GM19463 (cell line): Measurements from ENCODE around the gene SLC26A4.
A peak's percentile ranks its signal among the peaks of the same experiment; 100 is the strongest.
"Not testable (repeated sequence)": the region's sequence is repeated elsewhere in the genome, so short reads cannot be mapped to it uniquely, and the experiment has no call there.

Experiments
- ATAC-seq: cut with Tn5 transposase; IDR thresholded peaks from one replicate; pipeline ENCODE4 v1.9.1; 2021; ENCODE audit warnings: mild to moderate bottlenecking, moderate library complexity; ENCODE audit not compliant: unreplicated experiment

Gene SLC26A4

GRCh38 chr7:107660381-107661080, at the start of gene SLC26A4:
SLC26A4 (plus strand) TSS chr7:107660828; CDS start chr7:107661642, 814 bp downstream.
- ATAC-seq: peak; percentile 62

DNA sequence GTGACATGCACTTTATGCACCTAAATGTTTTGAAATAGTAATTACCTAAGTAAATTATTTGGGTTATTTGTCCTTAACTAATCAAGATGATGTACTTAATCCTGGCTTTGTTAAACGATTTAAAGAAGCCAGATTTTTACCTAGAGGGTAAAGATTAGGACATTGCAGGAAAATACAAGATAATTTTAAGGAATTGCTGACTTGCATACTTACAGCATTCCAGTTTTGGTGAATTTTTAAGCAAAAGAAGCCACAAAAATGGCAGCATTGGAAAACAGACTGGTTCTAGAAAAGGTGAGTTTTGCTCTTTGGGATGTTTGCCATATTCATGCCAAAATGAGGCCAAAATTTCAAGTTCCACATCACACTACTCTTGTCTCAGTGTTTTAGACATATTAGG, 47.2 kb upstream of the SLC26A4 start:
- no peak for ATAC-seq

DNA sequence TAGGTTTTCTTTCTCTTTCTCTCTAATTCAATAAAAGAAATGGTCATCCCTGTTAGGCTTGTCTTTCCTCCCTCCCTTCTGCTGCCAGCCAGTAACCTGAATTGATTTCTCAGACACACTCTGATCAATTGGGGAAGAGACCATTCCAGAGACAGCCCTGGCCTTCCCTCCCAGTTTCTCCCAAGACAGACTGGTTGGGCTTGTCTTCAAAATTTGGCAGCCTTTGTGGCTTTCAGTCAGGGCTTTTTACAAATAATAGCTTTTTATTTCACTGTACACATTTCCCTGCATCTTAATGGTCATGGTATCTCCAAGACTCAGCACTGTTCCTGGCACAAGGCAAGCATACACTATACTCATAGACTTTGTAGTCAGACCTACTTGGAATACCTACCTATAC, 46.7 kb upstream of the SLC26A4 start:
- ATAC-seq: no peak

GRCh38 chr7:107614425-107614824, 46.2 kb upstream of the SLC26A4 start:
- no peak for ATAC-seq

DNA sequence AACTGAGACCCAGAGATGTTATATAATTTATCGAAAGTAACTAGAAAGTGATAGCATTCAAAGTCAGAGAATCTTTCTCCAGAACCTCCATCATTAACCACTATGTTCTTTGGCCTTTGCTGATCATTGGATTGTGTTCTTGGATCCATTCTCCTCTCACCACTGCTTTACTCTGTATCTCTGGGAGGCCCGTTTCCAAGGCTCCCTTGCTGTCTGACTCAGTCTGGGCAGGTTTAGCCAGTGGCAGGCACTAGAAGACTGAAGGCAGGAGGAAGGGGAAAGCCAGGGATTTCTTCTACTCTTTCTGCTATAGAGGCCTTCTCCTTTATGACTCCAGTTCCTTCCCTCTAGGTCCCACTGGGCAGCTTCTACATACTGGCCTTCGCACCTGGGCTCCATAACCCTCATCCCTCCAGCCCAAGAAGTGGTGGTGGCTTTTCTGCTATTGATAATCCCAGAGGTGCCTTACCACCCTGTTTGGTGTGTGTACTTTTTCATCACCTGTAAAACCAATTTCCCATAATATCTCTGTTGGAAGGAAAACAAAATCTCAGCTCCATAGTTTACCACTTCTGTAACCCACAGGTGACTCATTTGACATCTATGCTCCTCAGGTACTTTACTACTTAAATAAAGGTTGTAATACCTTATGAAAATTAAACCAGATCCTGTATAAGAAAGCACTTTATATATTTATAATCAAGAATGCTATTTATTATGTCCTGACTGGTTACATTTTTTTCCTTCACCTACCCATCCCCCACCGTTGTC, 44.5 kb upstream of the SLC26A4 start:
- no peak for ATAC-seq

GRCh38 chr7:107622429-107622828, 38.2 kb upstream of the SLC26A4 start:
- no peak for ATAC-seq

- ATAC-seq: no peak
Observed at GRCh38 chr7:107622894-107623293, 37.7 kb upstream of the SLC26A4 start.

- no peak for ATAC-seq
Observed at GRCh38 chr7:107627002-107627401, 33.6 kb upstream of the SLC26A4 start.

- no peak for ATAC-seq
Observed at GRCh38 chr7:107628461-107629064, 32.1 kb upstream of the SLC26A4 start.

GRCh38 chr7:107630342-107630741, 30.3 kb upstream of the SLC26A4 start:
- no peak for ATAC-seq

GRCh38 chr7:107631588-107632491, 28.8 kb upstream of the SLC26A4 start:
- ATAC-seq: no peak

DNA sequence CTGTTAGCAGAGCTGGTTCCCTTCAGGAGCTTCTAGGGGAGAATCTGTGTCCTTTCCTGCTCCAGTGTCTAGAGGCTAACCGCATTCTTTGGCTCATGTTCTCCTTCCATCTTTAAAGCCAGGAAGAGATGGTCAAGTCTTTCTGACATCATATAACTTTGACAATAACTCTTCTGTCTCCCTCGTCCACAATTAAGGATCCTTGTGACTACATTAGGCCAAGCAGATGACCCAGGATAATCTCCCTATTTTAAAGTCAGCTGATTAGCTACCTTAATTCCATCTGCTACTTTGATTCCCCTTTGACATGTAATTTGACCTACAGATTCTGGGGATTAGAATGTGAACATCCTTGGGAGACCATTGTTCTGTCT, 28.1 kb upstream of the SLC26A4 start:
- no peak for ATAC-seq

GRCh38 chr7:107638594-107638993, 22.0 kb upstream of the SLC26A4 start:
- peak; percentile 92 for ATAC-seq

- ATAC-seq: not testable (repeated sequence)
Observed at GRCh38 chr7:107639070-107639469, 21.6 kb upstream of the SLC26A4 start.

GRCh38 chr7:107641676-107642075, 19.0 kb upstream of the SLC26A4 start:
- ATAC-seq: no peak

DNA sequence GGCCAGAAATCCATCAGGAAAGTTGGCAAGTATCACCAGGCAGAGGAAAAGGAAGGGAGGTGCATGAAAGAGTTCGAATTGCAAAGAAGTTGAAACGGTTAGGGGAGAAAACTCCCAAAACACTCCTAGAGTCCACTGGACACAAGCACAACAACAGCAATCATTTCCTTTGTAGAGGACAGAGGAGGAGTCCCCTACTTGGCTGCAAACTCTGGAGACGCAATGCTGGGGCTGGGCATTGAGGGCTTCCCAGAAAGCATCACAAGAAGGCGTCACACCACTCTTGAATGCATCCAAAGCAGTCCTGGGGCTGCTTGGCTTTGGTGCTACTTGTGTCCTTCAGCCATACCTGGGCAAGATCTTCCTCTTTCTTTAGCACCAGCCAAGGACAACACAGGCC, 18.1 kb upstream of the SLC26A4 start:
- no peak for ATAC-seq

GRCh38 chr7:107643407-107643806, 17.2 kb upstream of the SLC26A4 start:
- ATAC-seq: no peak

DNA sequence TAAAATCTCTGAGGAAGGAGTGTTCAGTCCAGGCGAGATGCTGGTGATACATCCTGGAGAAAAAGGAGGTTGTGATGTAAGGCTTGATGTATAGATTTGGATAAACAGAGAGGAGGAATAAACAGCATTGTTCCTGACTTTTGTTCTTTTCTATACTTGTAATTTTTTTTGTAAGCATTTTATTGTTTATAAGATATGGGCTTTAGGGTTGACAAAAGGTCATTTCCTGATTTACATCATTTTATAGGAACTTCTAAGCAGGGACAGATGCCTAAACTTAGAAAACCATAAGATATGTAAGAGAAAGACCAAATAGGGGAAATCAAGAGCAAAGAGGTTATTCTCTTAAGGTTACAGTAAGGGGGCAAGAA, 16.7 kb upstream of the SLC26A4 start:
- ATAC-seq: no peak

DNA sequence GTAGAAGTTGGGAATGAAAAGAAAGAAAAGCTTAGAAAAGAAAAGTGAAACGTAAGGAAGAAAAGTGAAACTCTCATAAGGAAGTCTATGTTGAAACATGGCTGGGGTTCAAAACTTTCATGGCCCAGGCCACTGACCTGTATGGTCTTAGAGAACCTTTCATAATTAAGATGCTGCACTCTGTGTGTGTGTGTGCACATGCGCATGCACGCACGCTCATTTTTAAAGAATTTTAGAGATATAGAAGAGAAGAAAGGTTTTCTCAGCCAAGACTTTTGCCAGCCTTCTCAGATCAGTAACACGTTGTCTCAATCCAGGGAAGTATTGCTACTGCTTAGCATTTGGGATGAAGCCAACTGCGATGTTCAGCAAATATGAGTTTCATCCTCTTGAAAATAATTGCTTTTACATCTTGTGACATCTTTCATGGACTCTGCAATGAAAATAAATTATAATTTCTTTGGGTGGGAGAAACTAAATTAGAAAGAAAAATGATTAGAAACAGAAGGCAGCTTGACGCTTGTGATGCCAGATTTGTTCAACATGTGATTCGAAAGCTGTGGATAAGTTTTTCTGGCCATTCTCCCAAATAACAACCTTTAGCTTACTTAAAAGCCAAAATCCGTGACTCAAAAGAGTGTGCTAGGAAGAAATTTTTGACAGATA, 16.2 kb upstream of the SLC26A4 start:
- no peak for ATAC-seq

- ATAC-seq: no peak
Observed at GRCh38 chr7:107652642-107653041, 8.0 kb upstream of the SLC26A4 start.

DNA sequence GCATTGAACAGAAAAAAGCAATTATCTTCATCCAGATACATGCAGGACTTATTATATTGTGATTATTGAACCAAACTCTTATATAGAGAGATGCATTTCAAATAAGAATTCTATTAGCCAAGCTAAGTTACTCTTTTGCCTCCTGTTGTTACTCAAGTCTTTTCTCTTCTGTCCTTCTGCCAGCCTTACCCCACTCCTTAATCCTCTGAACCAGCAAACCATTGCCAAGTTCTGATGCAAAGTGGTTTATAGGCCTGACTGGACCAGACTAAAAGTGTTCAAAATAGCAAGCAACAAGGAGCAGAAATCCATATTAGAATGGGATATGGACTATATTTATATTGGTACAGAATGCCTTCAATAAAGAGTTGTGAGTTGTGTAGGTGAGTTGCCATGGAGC, 2.2 kb upstream of the SLC26A4 start:
- ATAC-seq: no peak
